HepG2 (cell line): Measurements from ENCODE around the gene COX4I2. TPM values are rescaled to one million over a fixed set of nuclear protein-coding genes. Genes with fewer than 3 reads are reported as not detected.

Experiments
- MYPOP ChIP-seq: sonication (generic); formaldehyde crosslinking; IDR thresholded peaks from 2 replicates; pipeline ENCODE4 v1.8.1; 2023; ENCODE audit warnings: mild to moderate bottlenecking, moderate library complexity, missing genetic modification reagents
- PAXIP1 ChIP-seq: sonication (generic); formaldehyde crosslinking; conservative IDR thresholded peaks from 2 replicates; pipeline ENCODE4 v1.4.0; 2020; ENCODE audit warnings: mild to moderate bottlenecking, missing genetic modification reagents, moderate library complexity
- RFXANK ChIP-seq: IDR thresholded peaks from 2 replicates; pipeline ENCODE4 v1.6.1; 2016
- SUZ12 ChIP-seq: fragments of 150-350 bp; IDR thresholded peaks from 2 replicates; pipeline ENCODE4 v1.6.1; 2014; ENCODE audit warnings: low read depth, low read length
- TCF7L2 ChIP-seq: IDR thresholded peaks from 2 replicates; pipeline ENCODE4 v1.6.1; 2011; ENCODE audit warnings: mild to moderate bottlenecking, low read depth, low read length, moderate library complexity
- WIZ ChIP-seq: sonication (generic); formaldehyde crosslinking; IDR thresholded peaks from 2 replicates; pipeline ENCODE4 v1.5.1; 2020; ENCODE audit warnings: mild to moderate bottlenecking, missing genetic modification reagents
- ZNF142 ChIP-seq: sonication (generic); formaldehyde crosslinking; IDR thresholded peaks from 2 replicates; pipeline ENCODE4 v1.4.0; 2020; ENCODE audit warnings: missing genetic modification reagents
- ZNF3 ChIP-seq: IDR thresholded peaks from 2 replicates; pipeline ENCODE4 v1.7.0; 2017; ENCODE audit warnings: inconsistent platforms
- ZNF326 ChIP-seq: sonication (generic); formaldehyde crosslinking; IDR thresholded peaks from 2 replicates; pipeline ENCODE4 v1.4.0; 2020; ENCODE audit warnings: missing genetic modification reagents, borderline replicate concordance
- ZNF646 ChIP-seq: sonication (generic); formaldehyde crosslinking; IDR thresholded peaks from 2 replicates; pipeline ENCODE4 v1.9.0; 2021; ENCODE audit warnings: mild to moderate bottlenecking, missing genetic modification reagents
- ZSCAN20 ChIP-seq: sonication (generic); formaldehyde crosslinking; IDR thresholded peaks from 2 replicates; pipeline ENCODE4 v1.4.0; 2020; ENCODE audit warnings: missing genetic modification reagents, mild to moderate bottlenecking, borderline replicate concordance
- polyA plus RNA-seq, 8 experiments: library from polyadenylated mRNA; depleted of rRNA in 3 of 8; stranded (reverse) in 7 of 8; unstranded in 1 of 8; fragments of >200 nt; fragmentation: Illumina TruSeq in 4 of 8; extraction: Trizol in 4 of 8; gene quantifications; 2 replicates each; pipeline versions ENCODE4 v1.2.1 to v1.2.3, GENCODE V29; 2011 to 2016; ENCODE audit warnings: low read depth in 4 of 8, missing spikeins in 1 of 8, mixed read lengths in 1 of 8; ENCODE audit not compliant: insufficient read depth in 1 of 8
- total RNA-seq, 5 experiments: library from RNA; depleted of rRNA; stranded (reverse); fragments of >200 nt; fragmentation: Illumina TruSeq; extraction: Trizol; gene quantifications; 2 replicates each; pipeline ENCODE4 v1.2.3, GENCODE V29; 2016; ENCODE audit warnings: low read depth in 1 of 5

The COX4I2 gene
- total and polyA plus RNA-seq, 2 of the 13 experiments (the other 11 are each of a cell fraction or from before 2014, with no cell fraction given) = 1.1 TPM; not detected in 1

- peak; percentile 95 for TF ChIP-seq ZSCAN20 (CRISPR knock-in tag)
- TF ChIP-seq ZNF646 = 0 out of 2 replicates have a peak, but pooled peaks have one; percentile 7
- TF ChIP-seq TCF7L2 = no peak
- TF ChIP-seq ZNF3 = peak; percentile 8; the same call in 1 of the 2 replicates
- peak; percentile 94 for TF ChIP-seq RFXANK (CRISPR knock-in tag)
- TF ChIP-seq ZNF326 (CRISPR knock-in tag) = peak; percentile 5; the same call in 1 of the 2 replicates
- no peak for TF ChIP-seq SUZ12
- TF ChIP-seq ZNF142 (CRISPR knock-in tag) = peak; percentile 93
- peak; percentile 90; the same call in 1 of the 2 replicates for TF ChIP-seq WIZ (CRISPR knock-in tag)
- TF ChIP-seq MYPOP = peak; percentile 93
- peak; percentile 80 for TF ChIP-seq PAXIP1
These were observed 32.4 kb upstream of the COX4I2 start, which contains the start of gene ID1 (continued) for GRCh38 chr20:31605031-31605901.
